ENCODE results near the gene NEAT1. TPM values are rescaled to one million over a fixed set of nuclear protein-coding genes. Genes with fewer than 3 reads are reported as not detected.

The NEAT1 gene
- total and polyA plus RNA-seq, 2 of the 8 experiments (the other 6 are each of a cell fraction or from before 2014, with no cell fraction given) = 2.4 to 10.7 TPM

- TF ChIP-seq YY1 (IDR thresholded peaks at IDR 0.05; ENCODE audit: low read depth, low read length) (peak; percentile 18; the same call in 1 of the 2 replicates), CHD1 (IDR thresholded peaks at IDR 0.05; ENCODE audit: low read depth, low read length) (no peak), EP300 (IDR thresholded peaks at IDR 0.05; ENCODE audit: borderline replicate concordance in 1 of 2, low read depth in 2 of 2, low read length in 2 of 2) (no peak), CBX5 (IDR thresholded peaks at IDR 0.05; ENCODE audit: low read depth, low read length) (no peak), RNF2 (IDR thresholded peaks at IDR 0.05; ENCODE audit: borderline replicate concordance, low read depth, low read length, missing control alignments, poor library complexity, severe bottlenecking) (no peak), NANOG (IDR thresholded peaks at IDR 0.05; ENCODE audit: insufficient read depth, low read depth, low read length, poor library complexity, severe bottlenecking) (no peak), TBP (IDR thresholded peaks at IDR 0.05; ENCODE audit: low read depth, low read length) (peak; percentile 97), TAF1 (IDR thresholded peaks at IDR 0.05; ENCODE audit: low read depth, low read length) (peak; percentile 97), HDAC2 (IDR thresholded peaks at IDR 0.05; ENCODE audit: borderline replicate concordance in 1 of 2, low read depth in 2 of 2, low read length in 2 of 2) (no peak), SP1 (IDR thresholded peaks at IDR 0.05; ENCODE audit: low read depth, low read length) (peak; percentile 51; the same call in 1 of the 2 replicates), GABPA (IDR thresholded peaks at IDR 0.05; ENCODE audit: borderline replicate concordance, insufficient read depth, low read length) (no peak), CEBPB (IDR thresholded peaks at IDR 0.05; ENCODE audit: low read depth, low read length) (peak; percentile 71), POLR2AphosphoS5 (IDR thresholded peaks at IDR 0.05; ENCODE audit: low read depth, low read length) (peak; percentile 99), ASH2L (IDR thresholded peaks at IDR 0.05; ENCODE audit: low read length) (peak; percentile 6), KDM4A (IDR thresholded peaks at IDR 0.05; ENCODE audit: low read depth, low read length, severe bottlenecking) (no peak), CREB1 (IDR thresholded peaks at IDR 0.05) (peak; percentile 82), RXRA (IDR thresholded peaks at IDR 0.05; ENCODE audit: insufficient read depth, low read depth, low read length) (peak; percentile 71; the same call in 1 of the 2 replicates), BACH1 (IDR thresholded peaks at IDR 0.05; ENCODE audit: low read length) (0 out of 2 replicates have a peak, but pooled peaks have one; percentile 36), CHD2 (IDR thresholded peaks at IDR 0.05; ENCODE audit: low read length) (peak; percentile 85), HDAC6 (IDR thresholded peaks at IDR 0.05; ENCODE audit: low read depth, low read length) (no peak)
- TF ChIP-seq, protein P1, sequence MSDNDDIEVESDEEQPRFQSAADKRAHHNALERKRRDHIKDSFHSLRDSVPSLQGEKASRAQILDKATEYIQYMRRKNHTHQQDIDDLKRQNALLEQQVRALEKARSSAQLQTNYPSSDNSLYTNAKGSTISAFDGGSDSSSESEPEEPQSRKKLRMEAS (IDR thresholded peaks at IDR 0.05) = no peak; the same call in 1 of the 2 replicates
- TF ChIP-seq, protein P2, sequence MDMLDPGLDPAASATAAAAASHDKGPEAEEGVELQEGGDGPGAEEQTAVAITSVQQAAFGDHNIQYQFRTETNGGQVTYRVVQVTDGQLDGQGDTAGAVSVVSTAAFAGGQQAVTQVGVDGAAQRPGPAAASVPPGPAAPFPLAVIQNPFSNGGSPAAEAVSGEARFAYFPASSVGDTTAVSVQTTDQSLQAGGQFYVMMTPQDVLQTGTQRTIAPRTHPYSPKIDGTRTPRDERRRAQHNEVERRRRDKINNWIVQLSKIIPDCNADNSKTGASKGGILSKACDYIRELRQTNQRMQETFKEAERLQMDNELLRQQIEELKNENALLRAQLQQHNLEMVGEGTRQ (IDR thresholded peaks at IDR 0.05; ENCODE audit: low read length) = no peak
Observed at GRCh38 chr11:65422633-65423515, at the start of gene NEAT1 (continued).

Data from H1 (cell line).